ENCODE measurements around the gene EMID1.

- TF ChIP-seq CTCF (IDR thresholded peaks at IDR 0.05; ENCODE audit: poor library complexity), result no peak
- TF ChIP-seq EZH2phosphoT487 (IDR thresholded peaks at IDR 0.05; ENCODE audit: low read depth, severe bottlenecking, unreplicated experiment), result no peak
- no peak for TF ChIP-seq EZH2 (IDR thresholded peaks at IDR 0.05; ENCODE audit: borderline replicate concordance)
Observed at GRCh38 chr22:29251981-29252911, 46.5 kb downstream of the EMID1 start.

Measured in hepatocyte (in vitro differentiated cells).